Measurements from ENCODE around the gene IQGAP1. TPM values are rescaled to one million over a fixed set of nuclear protein-coding genes. Genes with fewer than 3 reads are reported as not detected.

The IQGAP1 gene
- total and polyA plus RNA-seq, 9 of the 15 experiments (the other 6 are each of a cell fraction or from before 2014, with no cell fraction given), result 37.6 to 143 (median 77.7) TPM

GRCh38 chr15:90400759-90401314 lies 12.8 kb downstream of the IQGAP1 start (continued):
- TF ChIP-seq, protein P1, sequence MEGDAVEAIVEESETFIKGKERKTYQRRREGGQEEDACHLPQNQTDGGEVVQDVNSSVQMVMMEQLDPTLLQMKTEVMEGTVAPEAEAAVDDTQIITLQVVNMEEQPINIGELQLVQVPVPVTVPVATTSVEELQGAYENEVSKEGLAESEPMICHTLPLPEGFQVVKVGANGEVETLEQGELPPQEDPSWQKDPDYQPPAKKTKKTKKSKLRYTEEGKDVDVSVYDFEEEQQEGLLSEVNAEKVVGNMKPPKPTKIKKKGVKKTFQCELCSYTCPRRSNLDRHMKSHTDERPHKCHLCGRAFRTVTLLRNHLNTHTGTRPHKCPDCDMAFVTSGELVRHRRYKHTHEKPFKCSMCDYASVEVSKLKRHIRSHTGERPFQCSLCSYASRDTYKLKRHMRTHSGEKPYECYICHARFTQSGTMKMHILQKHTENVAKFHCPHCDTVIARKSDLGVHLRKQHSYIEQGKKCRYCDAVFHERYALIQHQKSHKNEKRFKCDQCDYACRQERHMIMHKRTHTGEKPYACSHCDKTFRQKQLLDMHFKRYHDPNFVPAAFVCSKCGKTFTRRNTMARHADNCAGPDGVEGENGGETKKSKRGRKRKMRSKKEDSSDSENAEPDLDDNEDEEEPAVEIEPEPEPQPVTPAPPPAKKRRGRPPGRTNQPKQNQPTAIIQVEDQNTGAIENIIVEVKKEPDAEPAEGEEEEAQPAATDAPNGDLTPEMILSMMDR (IDR thresholded peaks at IDR 0.05 in 2 of 3, conservative IDR thresholded peaks at IDR 0.05 in 1 of 3; ENCODE audit: insufficient read depth in 2 of 3, low read depth in 1 of 3, low read length in 3 of 3), result no peak
- TF ChIP-seq MAFK (IDR thresholded peaks at IDR 0.05; ENCODE audit: low read length) (0 out of 2 replicates have a peak, but pooled peaks have one; percentile 47), TBL1XR1 (IDR thresholded peaks at IDR 0.05; ENCODE audit: low read length in 2 of 2) (peak in 1 of 2 experiments; percentile 44; a peak in 1 of 4 replicates), ZNF830 (CRISPR knock-in tag; IDR thresholded peaks at IDR 0.05) (no peak), FOS (IDR thresholded peaks at IDR 0.05; ENCODE audit: extremely low read depth, insufficient read length) (peak; percentile 56), TOE1 (IDR thresholded peaks at IDR 0.05; ENCODE audit: borderline replicate concordance) (no peak), TOE1 (CRISPR knock-in tag; IDR thresholded peaks at IDR 0.05; ENCODE audit: borderline replicate concordance, low read depth) (no peak), JUND (IDR thresholded peaks at IDR 0.05; ENCODE audit: borderline replicate concordance, low read depth, low read length) (peak; percentile 94), JUND (tag; IDR thresholded peaks at IDR 0.05; ENCODE audit: borderline replicate concordance, low read depth, low read length) (peak; percentile 90; the same call in 2 of the 3 replicates), BHLHE40 (IDR thresholded peaks at IDR 0.05; ENCODE audit: low read length) (peak; percentile 27; the same call in 1 of the 2 replicates), FOXA3 (CRISPR knock-in tag; conservative IDR thresholded peaks at IDR 0.05 in 1 of 2, IDR thresholded peaks at IDR 0.05 in 1 of 2) (peak; percentile 80 to 86), SAP30 (IDR thresholded peaks at IDR 0.05; ENCODE audit: borderline replicate concordance, insufficient read depth, low read depth, low read length, poor library complexity, severe bottlenecking) (no peak), CLOCK (CRISPR knock-in tag; IDR thresholded peaks at IDR 0.05; ENCODE audit: borderline replicate concordance) (no peak), HMBOX1 (IDR thresholded peaks at IDR 0.05) (peak; percentile 88), KLF1 (tag; IDR thresholded peaks at IDR 0.05) (no peak)
- TF ChIP-seq, protein P2, sequence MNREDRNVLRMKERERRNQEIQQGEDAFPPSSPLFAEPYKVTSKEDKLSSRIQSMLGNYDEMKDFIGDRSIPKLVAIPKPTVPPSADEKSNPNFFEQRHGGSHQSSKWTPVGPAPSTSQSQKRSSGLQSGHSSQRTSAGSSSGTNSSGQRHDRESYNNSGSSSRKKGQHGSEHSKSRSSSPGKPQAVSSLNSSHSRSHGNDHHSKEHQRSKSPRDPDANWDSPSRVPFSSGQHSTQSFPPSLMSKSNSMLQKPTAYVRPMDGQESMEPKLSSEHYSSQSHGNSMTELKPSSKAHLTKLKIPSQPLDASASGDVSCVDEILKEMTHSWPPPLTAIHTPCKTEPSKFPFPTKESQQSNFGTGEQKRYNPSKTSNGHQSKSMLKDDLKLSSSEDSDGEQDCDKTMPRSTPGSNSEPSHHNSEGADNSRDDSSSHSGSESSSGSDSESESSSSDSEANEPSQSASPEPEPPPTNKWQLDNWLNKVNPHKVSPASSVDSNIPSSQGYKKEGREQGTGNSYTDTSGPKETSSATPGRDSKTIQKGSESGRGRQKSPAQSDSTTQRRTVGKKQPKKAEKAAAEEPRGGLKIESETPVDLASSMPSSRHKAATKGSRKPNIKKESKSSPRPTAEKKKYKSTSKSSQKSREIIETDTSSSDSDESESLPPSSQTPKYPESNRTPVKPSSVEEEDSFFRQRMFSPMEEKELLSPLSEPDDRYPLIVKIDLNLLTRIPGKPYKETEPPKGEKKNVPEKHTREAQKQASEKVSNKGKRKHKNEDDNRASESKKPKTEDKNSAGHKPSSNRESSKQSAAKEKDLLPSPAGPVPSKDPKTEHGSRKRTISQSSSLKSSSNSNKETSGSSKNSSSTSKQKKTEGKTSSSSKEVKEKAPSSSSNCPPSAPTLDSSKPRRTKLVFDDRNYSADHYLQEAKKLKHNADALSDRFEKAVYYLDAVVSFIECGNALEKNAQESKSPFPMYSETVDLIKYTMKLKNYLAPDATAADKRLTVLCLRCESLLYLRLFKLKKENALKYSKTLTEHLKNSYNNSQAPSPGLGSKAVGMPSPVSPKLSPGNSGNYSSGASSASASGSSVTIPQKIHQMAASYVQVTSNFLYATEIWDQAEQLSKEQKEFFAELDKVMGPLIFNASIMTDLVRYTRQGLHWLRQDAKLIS (CRISPR knock-in tag; IDR thresholded peaks at IDR 0.05), result no peak
